NT2/D1 (cell line): ENCODE measurements around the gene SH2D3A.

ENCODE experiments used
- DNase-seq: peaks from one replicate; pipeline ENCODE4 v3.0.0-alpha.2; 2011; ENCODE audit warnings: low read depth, low spot score
- H3K27me3 ChIP-seq: 2 replicates; pipeline ENCODE4 v1.6.0; 2011; ENCODE audit warnings: mild to moderate bottlenecking; ENCODE audit not compliant: insufficient read length, insufficient read depth
- H3K36me3 ChIP-seq: 2 replicates; pipeline ENCODE4 v1.6.1; 2011; ENCODE audit warnings: mild to moderate bottlenecking, low read length, mixed read lengths; ENCODE audit not compliant: insufficient read depth, insufficient read length
- H3K4me1 ChIP-seq: 2 replicates; pipeline ENCODE4 v1.5.1; 2011; ENCODE audit not compliant: insufficient read depth, insufficient read length
- H3K4me3 ChIP-seq: 2 replicates; pipeline ENCODE4 v1.5.1; 2011; ENCODE audit warnings: low read depth; ENCODE audit not compliant: insufficient read length
- H3K9ac ChIP-seq: 2 replicates; pipeline ENCODE4 v1.6.0; 2011; ENCODE audit warnings: low read depth; ENCODE audit not compliant: insufficient read length
- H3K9me3 ChIP-seq: 2 replicates; pipeline ENCODE4 v1.5.1; 2011; ENCODE audit warnings: mild to moderate bottlenecking, low read length; ENCODE audit not compliant: insufficient read depth
- SUZ12 ChIP-seq: IDR thresholded peaks from 2 replicates; pipeline ENCODE4 v1.6.1; 2011; ENCODE audit not compliant: insufficient read length, insufficient read depth; ENCODE audit errors: extremely low read depth
- YY1 ChIP-seq: IDR thresholded peaks from 2 replicates; pipeline ENCODE4 v1.6.1; 2011; ENCODE audit not compliant: insufficient read length, insufficient read depth
- ZNF274 ChIP-seq: IDR thresholded peaks from 2 replicates; pipeline ENCODE4 v1.6.1; 2011; ENCODE audit warnings: mild to moderate bottlenecking, low read depth, low read length

SH2D3A gene

DNA sequence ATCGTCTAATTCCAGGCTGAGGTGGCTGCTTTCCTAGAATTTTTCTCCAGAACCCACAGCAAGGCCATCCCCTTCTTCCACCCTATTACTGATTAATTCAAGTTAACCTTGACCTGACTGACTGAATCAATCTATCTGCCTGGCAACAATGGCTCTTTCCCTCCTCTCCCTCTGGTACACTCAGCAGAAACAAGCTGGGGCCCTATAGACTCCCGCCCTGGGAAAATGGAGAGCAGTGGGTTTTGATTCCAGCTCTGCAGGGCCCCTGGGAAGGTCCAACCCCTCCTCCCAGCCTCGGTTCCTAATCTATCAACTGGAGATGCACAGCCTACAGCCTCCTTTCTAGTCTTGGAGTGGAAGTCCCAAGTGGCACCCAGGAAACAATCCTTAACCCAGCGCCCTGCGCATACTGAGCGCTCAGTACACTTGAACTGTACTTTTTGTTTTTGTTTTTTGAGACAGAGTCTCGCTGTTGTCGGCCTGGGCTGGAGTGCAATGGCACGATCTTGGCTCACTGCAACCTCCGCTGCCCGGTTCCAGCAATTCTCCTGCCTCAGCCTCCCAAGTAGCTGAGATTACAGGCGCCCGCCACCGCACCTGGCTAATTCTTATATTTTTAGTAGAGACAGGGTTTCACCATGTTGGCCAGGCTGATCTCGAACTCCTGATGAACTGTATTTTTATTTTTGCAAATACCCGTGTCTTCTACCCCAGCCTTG is 41.6 kb downstream of the SH2D3A start:
- Histone ChIP-seq H3K9me3 (no peaks in the 10 kb centered on the region), H3K9ac (no peak overlapping the region), H3K4me1 (peaks cover 12% of the 10 kb centered on the region)

DNA sequence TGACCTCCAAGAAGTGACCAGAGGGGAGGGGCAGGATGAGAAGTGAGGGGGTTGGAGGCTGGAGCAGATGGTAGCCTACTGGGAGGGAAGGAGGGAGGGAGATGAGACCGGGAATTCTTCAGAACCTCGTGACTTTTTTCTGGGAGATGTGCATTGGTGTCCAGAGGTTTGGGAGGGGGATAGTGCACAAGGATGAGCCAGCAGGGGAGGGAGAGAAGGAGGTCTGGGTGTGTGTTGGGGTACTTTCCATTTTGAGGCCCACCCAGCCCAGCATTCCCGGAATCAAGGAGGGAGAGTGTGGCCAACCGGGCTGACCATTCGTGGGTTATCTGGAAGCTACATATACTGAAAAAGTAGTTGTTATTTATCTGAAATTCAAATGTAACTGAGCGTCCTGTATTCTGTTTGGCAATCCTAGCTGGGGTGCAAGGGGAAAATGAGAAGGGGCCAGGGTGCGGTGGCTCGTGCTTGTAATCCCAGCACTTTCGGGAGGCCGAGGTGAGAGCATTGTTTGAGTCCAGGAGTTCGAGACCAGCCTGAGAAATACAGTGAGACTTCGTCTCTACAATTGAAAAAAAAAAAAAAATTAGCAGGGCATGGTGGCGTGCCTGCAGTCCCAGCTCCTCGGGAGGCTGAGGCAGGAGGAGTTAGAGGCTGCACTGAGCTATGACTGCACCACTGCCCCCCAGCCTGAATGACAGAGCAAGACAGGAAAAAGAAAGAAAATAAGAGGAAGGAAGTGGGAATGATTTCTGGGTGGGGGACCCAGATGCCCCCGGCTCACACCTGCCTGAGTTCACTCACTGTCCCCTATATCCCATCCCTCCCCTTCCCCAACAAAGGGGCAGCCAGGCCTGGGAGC is 42.4 kb downstream of the SH2D3A start:
- Histone ChIP-seq H3K4me3 (no peak overlapping the region), H3K36me3 (peaks cover 9% of the 10 kb centered on the region), H3K27me3 (no peaks in the 10 kb centered on the region), H3K4me1 (peaks cover 12% of the 10 kb centered on the region), H3K9ac (no peak overlapping the region), H3K9me3 (no peaks in the 10 kb centered on the region)
- no peak for DNase-seq
- no peak for TF ChIP-seq ZNF274
- TF ChIP-seq YY1: no peak
- no peak for TF ChIP-seq SUZ12

More for the DNA sequence above, 41.6 kb downstream of the SH2D3A start:
- Histone ChIP-seq H3K36me3 (peaks cover 13% of the 10 kb centered on the region), H3K27me3 (no peaks in the 10 kb centered on the region), H3K4me3 (no peak overlapping the region)
- no peak for DNase-seq
- TF ChIP-seq ZNF274 (no peak), SUZ12 (no peak), YY1 (no peak)

DNA sequence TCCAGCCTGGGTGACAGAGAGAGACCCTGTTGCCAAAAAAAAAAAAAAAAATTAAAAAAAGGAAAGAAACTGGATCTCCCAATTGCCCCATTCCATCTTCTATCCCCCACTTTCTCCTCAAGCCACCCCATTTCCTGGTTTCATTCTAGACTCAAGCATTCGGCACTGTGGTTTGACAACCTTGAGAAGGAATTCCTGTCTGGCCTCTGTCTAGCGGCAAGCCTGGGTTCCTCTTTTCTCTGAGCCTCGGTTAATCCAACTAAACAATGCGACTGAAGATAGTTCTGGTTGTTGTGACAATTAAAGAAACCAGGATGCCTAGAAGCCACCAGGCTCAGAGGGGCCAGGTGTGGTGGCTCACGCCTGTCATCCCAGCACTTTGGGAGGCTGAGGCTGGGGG is 43.5 kb downstream of the SH2D3A start:
- H3K9me3 ChIP-seq: no peaks in the 10 kb centered on the region

DNA sequence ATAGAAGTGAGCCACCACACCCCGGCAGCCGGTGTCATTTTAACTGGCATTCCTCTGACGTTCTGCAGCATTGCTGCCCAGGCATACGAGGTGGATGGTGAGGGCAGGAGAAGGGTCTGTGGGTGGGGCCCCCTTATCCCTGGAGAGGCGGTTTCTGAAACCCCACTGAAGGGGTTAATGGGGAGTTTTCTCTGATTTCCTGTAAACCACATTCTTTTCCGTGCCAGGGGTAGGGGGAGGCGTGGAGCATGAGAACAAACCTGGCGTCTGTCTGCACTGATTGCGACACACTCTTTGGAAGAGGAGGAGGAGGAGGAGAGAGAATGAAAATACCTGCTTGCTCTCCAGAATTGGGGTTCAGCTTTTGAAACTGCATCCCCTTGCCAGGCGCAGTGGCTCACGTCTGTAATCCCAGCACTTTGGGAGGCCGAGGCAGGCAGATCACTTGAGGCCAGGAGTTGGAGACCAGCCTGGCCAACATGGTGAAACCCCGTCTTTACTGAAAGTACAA is 44.1 kb downstream of the SH2D3A start:
- TF ChIP-seq SUZ12 (no peak), ZNF274 (no peak), YY1 (no peak)
- DNase-seq: no peak
- Histone ChIP-seq H3K4me1 (peaks cover 12% of the 10 kb centered on the region), H3K9ac (peak overlapping the region; percentile 45), H3K4me3 (no peak overlapping the region), H3K36me3 (no peaks in the 10 kb centered on the region), H3K27me3 (no peaks in the 10 kb centered on the region), H3K9me3 (no peaks in the 10 kb centered on the region)

More for the DNA sequence above, 43.5 kb downstream of the SH2D3A start:
- Histone ChIP-seq H3K36me3 (peaks cover 1% of the 10 kb centered on the region), H3K9ac (no peak overlapping the region), H3K4me1 (peaks cover 15% of the 10 kb centered on the region), H3K4me3 (no peak overlapping the region), H3K27me3 (no peaks in the 10 kb centered on the region)
- DNase-seq: no peak
- TF ChIP-seq YY1: no peak
- TF ChIP-seq SUZ12: no peak
- no peak for TF ChIP-seq ZNF274

DNA sequence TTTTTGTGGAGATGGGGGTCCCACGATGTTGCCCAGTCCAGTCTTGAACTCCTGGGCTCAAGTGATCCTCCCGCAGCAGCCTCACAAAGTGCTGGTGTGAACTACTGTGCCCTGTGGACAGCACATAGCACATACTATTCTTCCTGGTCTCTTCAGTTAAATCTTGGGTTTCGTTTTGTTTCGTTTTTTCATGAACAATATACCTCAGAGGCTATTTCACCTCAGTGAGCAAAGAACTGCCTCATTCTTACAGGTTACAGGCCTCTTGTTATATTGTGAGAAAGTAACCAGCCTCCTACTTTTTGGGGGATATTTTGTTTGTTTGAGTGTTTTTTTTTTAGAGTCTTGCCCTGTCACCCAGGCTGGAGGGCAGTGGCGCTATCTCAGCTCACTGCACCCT is 45.5 kb downstream of the SH2D3A start:
- H3K4me3 ChIP-seq: no peak overlapping the region
- no peak for DNase-seq
- no peaks in the 10 kb centered on the region for H3K27me3 ChIP-seq
- no peaks in the 10 kb centered on the region for H3K9me3 ChIP-seq
- TF ChIP-seq SUZ12 (no peak), ZNF274 (no peak), YY1 (no peak)
- H3K36me3 ChIP-seq: no peaks in the 10 kb centered on the region
- H3K9ac ChIP-seq: no peak overlapping the region
- H3K4me1 ChIP-seq: peaks cover 10% of the 10 kb centered on the region

DNA sequence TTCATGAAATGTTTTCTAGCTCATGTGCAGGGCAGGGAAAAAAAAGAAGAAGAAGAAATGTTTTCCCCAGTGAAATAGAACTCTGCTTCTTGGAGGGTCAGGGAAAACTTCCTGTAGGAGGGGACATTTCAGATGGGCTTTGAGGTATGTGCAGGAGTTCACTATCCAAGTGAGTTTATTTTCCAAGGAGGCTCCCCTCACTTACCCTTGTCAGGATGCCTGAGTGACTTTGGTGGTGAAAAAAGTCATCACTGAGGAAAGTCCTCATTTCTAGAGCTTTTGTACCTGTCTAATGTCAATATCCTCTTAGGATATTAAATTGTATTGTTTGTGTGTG is 46.1 kb downstream of the SH2D3A start:
- Histone ChIP-seq H3K4me3 (no peak overlapping the region), H3K9me3 (no peaks in the 10 kb centered on the region), H3K27me3 (no peaks in the 10 kb centered on the region), H3K9ac (no peak overlapping the region), H3K4me1 (peaks cover 10% of the 10 kb centered on the region), H3K36me3 (no peaks in the 10 kb centered on the region)
- TF ChIP-seq YY1 (no peak), SUZ12 (no peak), ZNF274 (no peak)
- DNase-seq: no peak
